Stimulated activated CD4-positive, alpha-beta T cell treated with anti-CD3 and anti-CD28 coated beads, Interleukin-2, amount 100 ng/mL, for 48 hours (primary cell): ENCODE results near the gene SDK2.

Source experiments
- DNase-seq, 2 donors: peaks; one replicate each; pipeline ENCODE4 v3.0.0-alpha.2; 2020

Gene SDK2

GRCh38 chr17:73289549-73290254 is 354.5 kb downstream of the SDK2 start:
- DNase-seq, result no peak

- no peak for DNase-seq
These were observed 355.5 kb downstream of the SDK2 start for GRCh38 chr17:73288534-73289302.

- no peak for DNase-seq
These were observed 357.4 kb downstream of the SDK2 start for GRCh38 chr17:73286863-73287296.

GRCh38 chr17:73285916-73286862 is 358.1 kb downstream of the SDK2 start:
- DNase-seq, result no peak

GRCh38 chr17:73285603-73285908 is 358.7 kb downstream of the SDK2 start:
- DNase-seq, result no peak

- DNase-seq, result no peak
These were observed 359.2 kb downstream of the SDK2 start for GRCh38 chr17:73284906-73285602.
